Liver (tissue), 3 donors: ENCODE results near the gene TMEM205.

Source experiments
- CTCF ChIP-seq: fragments of 150-350 bp; IDR thresholded peaks from 2 replicates; pipeline ENCODE4 v1.5.1; 2017; ENCODE audit warnings: improper control_type of control experiment, low read depth, low read length; ENCODE audit not compliant: missing input control
- GABPA ChIP-seq, 2 donors: IDR thresholded peaks in 1 of 2; conservative IDR thresholded peaks in 1 of 2; 2 replicates each; pipeline ENCODE4 v1.6.1; 2016; ENCODE audit warnings: antibody characterized with exemption in 2 of 2, mild to moderate bottlenecking in 1 of 2, moderate library complexity in 1 of 2
- RAD21 ChIP-seq, 2 donors: IDR thresholded peaks; 2 replicates each; pipeline ENCODE4 v1.6.1; 2016; ENCODE audit warnings: antibody characterized with exemption in 2 of 2, mild to moderate bottlenecking in 2 of 2
- SP1 ChIP-seq: IDR thresholded peaks from 2 replicates; pipeline ENCODE4 v1.6.1; 2018; ENCODE audit warnings: antibody characterized with exemption, mild to moderate bottlenecking
- TF ChIP-seq, protein P1 (sequence below): IDR thresholded peaks from 2 replicates; pipeline ENCODE4 v1.6.1; 2016; ENCODE audit warnings: antibody characterized with exemption
- TF ChIP-seq, protein P2 (sequence below): IDR thresholded peaks from 2 replicates; pipeline ENCODE4 v1.6.1; 2016; ENCODE audit warnings: antibody characterized with exemption, mild to moderate bottlenecking
- donor health status: healthy.
- donor health status: healthy.

- TF ChIP-seq CTCF (peak; percentile 41), SP1 (no peak), RAD21 (IDR thresholded peaks at IDR 0.05) (peak; percentile 41 to 71), GABPA (IDR thresholded peaks at IDR 0.05 in 1 of 2, conservative IDR thresholded peaks at IDR 0.05 in 1 of 2) (no peak)
- TF ChIP-seq, protein P1, sequence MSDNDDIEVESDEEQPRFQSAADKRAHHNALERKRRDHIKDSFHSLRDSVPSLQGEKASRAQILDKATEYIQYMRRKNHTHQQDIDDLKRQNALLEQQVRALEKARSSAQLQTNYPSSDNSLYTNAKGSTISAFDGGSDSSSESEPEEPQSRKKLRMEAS, result no peak
- TF ChIP-seq, protein P2, sequence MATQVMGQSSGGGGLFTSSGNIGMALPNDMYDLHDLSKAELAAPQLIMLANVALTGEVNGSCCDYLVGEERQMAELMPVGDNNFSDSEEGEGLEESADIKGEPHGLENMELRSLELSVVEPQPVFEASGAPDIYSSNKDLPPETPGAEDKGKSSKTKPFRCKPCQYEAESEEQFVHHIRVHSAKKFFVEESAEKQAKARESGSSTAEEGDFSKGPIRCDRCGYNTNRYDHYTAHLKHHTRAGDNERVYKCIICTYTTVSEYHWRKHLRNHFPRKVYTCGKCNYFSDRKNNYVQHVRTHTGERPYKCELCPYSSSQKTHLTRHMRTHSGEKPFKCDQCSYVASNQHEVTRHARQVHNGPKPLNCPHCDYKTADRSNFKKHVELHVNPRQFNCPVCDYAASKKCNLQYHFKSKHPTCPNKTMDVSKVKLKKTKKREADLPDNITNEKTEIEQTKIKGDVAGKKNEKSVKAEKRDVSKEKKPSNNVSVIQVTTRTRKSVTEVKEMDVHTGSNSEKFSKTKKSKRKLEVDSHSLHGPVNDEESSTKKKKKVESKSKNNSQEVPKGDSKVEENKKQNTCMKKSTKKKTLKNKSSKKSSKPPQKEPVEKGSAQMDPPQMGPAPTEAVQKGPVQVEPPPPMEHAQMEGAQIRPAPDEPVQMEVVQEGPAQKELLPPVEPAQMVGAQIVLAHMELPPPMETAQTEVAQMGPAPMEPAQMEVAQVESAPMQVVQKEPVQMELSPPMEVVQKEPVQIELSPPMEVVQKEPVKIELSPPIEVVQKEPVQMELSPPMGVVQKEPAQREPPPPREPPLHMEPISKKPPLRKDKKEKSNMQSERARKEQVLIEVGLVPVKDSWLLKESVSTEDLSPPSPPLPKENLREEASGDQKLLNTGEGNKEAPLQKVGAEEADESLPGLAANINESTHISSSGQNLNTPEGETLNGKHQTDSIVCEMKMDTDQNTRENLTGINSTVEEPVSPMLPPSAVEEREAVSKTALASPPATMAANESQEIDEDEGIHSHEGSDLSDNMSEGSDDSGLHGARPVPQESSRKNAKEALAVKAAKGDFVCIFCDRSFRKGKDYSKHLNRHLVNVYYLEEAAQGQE, result no peak
Observed at GRCh38 chr19:11378319-11379189, 32.5 kb upstream of the TMEM205 start.
